GM10847 (cell line): ENCODE data around the gene PLPP3.

Source experiments
- POLR2A ChIP-seq: IDR thresholded peaks from 2 replicates; pipeline ENCODE4 v1.6.1; 2011; ENCODE audit not compliant: insufficient read length; ENCODE audit errors: extremely low read depth

Gene PLPP3

DNA sequence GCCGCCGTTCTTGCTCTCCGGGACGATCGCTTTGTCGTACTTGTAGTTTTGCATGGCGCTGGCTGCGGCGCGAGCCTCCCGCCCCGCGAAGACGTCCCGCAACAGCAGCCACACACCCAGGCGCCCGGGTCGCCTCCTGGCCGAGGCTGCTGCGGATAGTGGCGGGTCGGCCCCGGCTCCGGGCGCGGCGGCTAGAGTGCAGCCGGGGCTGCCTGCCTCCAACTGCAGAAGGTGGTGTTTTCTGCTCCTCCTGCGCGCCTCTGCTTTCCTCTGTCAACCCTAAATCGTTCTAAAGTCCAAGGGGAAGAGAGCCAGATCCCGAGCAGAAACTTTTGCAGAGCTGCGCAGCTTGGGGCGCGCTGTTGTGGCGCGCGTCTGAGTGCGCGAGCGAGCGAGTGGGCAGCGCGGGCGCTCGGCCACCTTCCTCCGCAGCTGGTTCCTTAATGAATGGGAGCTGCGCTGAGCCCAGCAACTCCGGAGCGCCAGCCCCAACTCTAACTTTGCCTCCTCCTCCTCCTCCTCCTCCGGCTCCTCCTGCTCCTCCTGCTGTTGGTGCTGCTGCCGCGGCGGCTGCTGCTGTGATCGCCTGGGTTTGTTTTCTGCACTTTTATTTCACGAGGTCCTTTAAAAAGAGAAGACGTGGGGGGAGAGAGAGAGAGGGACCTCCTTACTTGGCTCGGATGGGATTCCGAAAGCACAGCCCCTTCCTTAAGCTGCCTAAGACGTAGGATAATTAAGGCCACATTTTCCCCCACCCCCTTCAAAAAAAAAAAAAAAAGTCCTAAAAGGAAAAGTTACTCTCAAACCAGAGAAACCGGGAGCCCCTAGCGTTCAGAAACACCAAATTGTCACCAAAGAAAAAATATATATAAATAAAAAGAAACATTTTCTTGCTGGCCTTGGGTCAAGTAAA, at the start of gene PLPP3:
Gene PLPP3 (minus strand): TSS at position 601 of the 913 bp plus-strand sequence. CDS start 547 bp downstream, at position 54.
- no peak for TF ChIP-seq POLR2A

GRCh38 chr1:56627636-56628039, 48.3 kb upstream of the PLPP3 start:
- TF ChIP-seq POLR2A, result no peak

DNA sequence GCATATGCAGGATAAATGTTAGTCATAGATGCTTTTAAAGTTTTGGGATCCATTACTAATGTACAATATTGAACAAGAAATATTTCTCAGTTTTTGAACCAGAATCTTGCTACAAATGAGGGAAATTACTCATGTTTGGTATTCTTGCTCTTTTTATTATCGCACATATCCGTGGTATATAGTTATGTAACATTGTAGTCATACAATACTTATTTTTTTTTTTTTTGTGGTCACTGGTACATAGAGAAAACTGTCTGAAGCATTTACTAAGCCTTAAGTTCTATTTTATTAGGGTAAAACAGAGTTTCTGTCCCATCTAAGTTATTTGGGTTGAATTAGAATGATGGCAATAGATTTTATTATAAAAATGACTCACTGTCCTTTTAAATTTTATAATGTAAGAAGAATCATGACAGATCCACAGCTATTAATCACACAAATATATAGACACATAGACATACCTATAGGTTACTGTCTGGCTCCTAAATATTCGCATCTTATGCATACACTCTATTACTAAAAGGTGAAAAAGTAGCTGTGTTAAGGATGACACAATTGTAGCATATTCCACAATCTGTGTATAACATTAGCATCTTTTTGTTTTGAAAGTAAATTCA, 47.8 kb upstream of the PLPP3 start:
- no peak for TF ChIP-seq POLR2A

DNA sequence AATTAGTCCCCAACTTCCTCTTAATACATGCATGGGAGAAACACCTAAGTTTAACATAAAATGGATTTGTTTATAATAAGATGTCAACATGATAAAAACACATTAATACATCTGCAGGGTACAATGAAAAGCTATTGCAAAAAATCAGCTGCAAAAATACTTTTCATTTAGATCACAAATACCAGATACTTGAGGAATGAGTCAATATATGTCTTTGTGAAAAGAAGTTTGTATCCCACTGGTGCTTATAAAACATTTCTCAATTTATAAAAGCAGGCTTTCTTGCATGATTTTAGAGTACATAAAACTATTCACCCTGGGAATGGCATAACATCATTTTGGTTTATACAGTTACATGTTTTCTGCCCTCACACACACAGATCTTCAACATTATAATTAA, 47.2 kb upstream of the PLPP3 start:
- no peak for TF ChIP-seq POLR2A

GRCh38 chr1:56625819-56626440, 46.6 kb upstream of the PLPP3 start:
- TF ChIP-seq POLR2A, result no peak

GRCh38 chr1:56617141-56617540, 37.8 kb upstream of the PLPP3 start:
- no peak for TF ChIP-seq POLR2A

GRCh38 chr1:56591909-56592308, 12.5 kb upstream of the PLPP3 start:
- no peak for TF ChIP-seq POLR2A

DNA sequence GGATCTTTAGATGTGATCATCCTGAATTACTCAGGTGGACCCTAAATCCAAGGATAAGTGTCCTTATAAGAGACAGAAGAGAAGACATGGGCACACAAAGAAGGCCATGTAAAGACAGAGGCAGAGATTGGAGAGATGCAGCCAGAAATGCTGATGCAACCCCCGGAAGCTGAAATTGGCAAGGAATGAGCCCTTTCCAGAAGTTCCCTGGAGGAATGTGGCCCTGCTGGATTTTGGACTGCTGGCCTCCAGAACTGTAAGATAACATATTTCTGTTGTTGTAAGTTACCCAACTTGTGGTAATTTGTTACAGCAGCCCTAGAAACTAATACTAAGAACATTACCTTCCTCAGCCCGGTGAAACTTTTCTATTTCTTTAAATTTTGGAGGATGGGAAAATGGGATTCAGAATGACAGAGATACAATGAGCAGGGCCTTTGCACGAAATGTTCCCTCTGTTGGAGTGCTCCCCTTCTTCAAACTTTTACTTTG, 11.2 kb upstream of the PLPP3 start:
- TF ChIP-seq POLR2A, result no peak

DNA sequence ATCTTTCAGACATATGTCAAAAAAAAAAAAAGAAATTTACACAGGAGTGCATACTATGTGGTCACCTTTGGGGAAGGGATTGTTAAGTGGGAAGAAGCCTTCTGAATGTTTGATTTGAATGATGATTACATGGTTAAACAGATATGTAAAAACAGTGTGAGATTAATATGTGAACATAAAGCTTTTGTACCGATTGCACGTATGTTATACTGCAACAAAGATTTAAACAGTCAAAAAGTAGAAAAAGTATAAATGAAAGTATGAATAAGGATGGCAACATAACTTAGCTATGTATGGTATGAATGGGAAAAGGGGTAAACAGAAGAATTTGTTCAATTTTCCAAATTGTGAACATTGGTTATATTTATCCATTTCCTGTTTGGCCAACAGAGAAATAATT, 10.0 kb upstream of the PLPP3 start:
- no peak for TF ChIP-seq POLR2A

DNA sequence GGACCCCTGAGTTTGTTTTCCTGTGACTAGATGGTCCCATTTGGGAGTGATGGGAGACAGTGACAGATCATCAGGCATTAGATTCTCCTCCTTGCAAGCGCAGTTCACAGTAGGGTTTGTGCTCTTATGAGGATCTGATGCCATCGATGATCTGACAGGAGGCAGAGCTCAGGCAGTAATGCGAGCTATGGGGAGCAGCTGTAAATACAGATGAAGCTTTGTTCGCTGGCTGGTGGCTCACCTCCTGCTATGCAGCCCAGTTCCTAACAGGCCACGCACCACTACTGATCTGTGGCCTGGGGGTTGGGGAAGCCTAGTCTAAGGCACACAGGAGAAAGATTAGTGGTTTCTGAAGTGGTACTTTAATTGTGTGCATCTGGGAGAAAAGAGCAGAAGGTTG, 7.1 kb upstream of the PLPP3 start:
- no peak for TF ChIP-seq POLR2A

- TF ChIP-seq POLR2A, result no peak
Observed at GRCh38 chr1:56585985-56586384, 6.6 kb upstream of the PLPP3 start.

- no peak for TF ChIP-seq POLR2A
Observed at GRCh38 chr1:56584910-56585528, 5.7 kb upstream of the PLPP3 start.

DNA sequence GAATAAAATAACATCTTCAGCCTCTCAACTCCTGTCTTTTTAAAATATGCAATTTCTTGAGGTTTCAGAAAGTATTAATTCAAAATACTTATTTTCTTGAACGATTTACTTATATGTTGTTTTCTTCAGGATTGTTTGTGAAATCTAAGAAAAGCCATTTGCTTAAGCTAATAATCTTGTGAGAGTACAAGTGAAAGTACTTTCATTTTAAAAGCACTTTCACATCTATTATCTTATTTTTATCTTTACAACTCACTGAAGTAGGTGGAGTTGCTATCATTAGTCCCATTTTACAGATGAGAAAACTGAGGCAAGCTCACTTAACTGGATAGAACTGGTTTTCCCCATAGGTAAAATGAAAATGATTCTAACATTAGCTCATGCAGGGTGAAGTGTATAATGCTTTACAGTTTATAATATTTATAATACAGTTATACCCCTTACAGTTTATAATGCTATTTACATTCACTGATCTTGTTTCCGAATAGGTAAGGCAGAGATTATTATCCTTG, 4.7 kb upstream of the PLPP3 start:
- no peak for TF ChIP-seq POLR2A

DNA sequence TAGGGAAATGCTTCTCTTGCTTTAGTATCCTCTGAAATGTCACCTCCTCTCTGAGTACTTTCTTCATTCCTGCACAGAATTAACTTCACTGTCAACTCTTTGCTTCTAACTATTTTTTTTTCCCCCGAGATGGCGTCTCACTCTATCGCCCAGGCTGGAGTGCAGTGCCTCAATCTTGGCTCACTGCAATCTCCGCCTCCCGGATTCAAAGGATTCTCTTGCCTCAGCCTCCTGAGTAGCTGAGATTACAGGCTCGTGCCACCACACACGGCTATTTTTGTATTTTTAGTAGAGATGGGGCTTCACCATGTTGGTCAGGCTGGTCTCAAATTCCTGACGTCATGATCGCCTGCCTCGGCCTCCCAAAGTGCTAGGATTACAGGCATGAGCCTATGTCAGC, 1.4 kb upstream of the PLPP3 start:
- TF ChIP-seq POLR2A, result no peak
